HS-5 (cell line): ENCODE measurements around the gene MRPS7.
"Not testable (repeated sequence)": the region's sequence is repeated elsewhere in the genome, so short reads cannot be mapped to it uniquely, and the experiment has no call there.

Source experiments
- DNase-seq: peaks from one replicate; pipeline ENCODE4 v3.0.0-alpha.2; 2012; ENCODE audit warnings: low read depth

MRPS7 gene

DNA sequence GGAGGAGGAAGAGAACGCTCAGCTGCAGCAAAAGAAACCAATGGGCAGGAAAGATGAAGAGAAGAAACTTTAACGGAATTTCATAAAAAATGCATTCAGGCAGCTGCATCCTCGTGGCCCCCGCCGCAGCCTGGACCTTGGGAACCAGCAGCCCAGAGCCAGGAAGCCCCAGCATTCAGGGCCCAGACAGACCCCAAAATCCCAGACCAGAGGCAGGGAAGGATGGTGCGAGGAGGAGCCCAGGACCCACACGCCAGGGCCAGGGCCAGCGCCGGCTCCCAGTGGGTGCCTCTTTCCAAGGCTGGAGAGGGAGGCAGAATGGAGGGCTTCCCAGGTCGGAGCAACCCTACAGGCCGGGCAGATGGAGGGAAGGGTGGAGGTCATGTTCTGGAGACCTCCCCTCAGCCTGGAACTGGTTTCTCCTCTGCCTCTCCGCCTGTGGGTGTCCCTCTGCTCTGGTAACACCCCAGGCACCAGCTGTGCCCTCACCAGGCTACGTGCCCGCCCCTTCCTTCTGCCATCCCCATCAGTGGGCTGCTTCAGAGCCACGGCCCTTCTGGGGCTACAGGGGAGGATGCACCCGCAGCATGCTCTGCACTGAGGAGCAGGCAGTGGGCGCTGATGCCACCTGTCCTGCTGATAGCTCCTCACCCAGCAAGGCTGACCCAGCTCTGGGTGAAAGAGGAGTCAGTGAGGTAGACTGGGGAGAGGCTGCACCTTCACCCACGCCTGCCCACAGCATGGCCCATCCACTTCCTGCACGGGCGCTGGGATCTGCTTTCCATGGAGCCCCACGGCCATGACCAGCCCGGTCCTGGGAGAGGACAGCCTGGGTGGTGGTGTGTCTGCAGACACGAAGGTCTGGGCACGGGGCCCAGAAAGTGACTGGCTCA, 10.5 kb downstream of the MRPS7 start:
- no peak for DNase-seq

DNA sequence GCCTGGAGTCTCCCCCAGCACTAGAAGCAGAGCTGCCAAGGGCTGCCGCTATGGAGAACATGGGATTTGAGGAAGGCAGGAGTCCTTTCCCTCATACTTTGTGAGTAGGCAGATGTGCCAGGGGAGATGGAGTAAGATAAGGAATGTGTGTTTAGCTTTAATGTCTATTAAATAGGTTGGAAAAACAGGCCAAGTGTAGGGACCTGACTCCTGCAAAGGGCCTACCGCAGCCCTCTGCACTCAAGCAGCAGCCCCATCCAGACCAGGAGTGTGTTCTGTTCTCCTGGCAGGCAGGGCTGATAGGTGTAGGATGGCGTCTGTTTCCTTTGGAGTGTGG, 11.1 kb downstream of the MRPS7 start:
- no peak for DNase-seq

DNA sequence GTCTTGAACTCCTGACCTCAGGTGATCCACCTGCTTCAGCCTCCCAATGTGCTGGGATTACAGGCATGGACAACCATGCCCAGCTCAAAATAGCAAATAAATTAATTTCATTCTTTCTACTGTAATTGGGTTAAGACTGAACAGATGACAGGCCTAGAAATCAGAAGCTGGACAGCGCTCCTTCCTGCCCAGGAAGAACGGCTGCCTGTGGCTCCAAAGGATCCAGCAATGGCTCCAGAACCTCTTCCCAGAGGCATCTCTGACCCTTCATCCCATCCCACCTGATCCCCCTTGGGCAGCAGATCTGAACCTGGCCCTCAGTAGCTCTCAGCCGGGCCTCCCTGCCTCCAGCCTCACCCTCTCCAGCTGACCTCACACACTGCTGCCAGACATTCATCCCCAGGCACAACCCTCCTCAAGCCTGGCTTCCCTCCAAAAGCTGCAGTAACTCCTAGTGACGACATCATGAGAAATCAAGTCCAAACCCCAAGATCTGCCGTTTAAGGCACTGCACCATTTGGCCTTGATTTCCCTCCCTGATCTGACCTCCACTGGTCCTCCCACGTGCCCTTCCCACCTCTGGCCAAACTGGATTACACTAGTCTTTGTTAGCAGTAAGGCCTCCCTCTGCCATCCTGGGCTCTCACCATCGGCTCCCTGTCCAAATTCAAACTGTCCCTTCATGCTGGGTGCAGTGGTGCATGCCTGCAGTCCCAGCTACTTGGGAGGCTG, 12.5 kb downstream of the MRPS7 start:
- no peak for DNase-seq

DNA sequence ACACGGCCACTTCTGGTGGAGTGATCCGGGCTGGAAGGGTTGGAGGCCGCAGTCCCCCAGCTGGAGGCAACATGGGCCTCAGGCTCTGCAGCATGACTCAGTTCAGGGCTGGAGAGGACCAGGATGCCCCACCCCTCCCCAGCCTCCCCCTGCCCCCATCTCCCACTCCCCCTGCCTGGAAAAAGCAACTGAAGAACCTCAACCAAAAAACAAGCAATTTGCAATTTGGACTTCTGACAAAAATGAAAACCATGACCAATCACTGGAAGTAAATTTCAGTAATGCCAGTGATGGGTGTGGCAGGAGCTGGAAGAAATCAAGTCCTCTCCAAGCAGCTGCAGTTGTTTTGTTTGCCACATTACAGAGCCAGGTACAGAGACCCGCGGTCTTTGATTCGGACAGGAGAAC, 16.0 kb downstream of the MRPS7 start:
- no peak for DNase-seq

DNA sequence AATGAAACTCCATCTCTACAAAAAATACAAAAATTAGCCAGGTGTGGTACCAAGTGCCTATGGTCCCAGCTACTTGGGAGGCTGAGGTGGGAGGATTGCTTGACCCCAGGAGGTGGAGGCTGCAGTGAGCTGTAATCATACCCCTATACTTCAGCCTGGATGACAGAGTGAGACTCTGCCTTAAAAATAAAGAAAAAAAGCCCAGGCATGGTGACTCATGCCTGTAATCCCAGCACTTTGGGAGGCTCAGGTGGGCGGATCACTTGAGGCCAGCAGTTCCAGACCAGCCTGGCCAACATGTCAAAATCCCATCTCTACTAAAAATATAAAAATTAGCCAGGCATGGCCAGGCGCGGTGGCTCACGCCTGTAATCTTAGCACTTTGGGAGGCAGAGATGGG, 18.5 kb downstream of the MRPS7 start:
- DNase-seq: not testable (repeated sequence)

DNA sequence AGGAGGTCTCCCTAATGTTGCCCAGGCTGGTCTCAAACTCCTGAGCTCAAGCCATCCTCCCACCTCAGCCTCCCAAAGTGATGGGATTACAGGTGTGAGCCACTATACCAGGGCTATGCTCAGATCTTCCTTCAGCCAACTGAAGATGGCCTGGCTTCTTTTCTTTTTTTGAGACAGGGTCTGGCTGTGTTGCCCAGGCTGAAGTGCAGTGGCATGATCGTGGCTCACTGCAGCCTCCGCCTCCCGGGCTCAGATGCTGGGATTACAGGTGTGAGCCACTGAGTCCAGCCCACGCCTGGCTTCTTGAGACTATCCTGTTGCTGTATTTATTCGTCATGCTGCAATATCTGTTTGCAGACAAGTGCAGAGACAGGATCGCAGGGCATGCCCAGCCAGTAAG, 23.4 kb downstream of the MRPS7 start:
- DNase-seq: no peak

DNA sequence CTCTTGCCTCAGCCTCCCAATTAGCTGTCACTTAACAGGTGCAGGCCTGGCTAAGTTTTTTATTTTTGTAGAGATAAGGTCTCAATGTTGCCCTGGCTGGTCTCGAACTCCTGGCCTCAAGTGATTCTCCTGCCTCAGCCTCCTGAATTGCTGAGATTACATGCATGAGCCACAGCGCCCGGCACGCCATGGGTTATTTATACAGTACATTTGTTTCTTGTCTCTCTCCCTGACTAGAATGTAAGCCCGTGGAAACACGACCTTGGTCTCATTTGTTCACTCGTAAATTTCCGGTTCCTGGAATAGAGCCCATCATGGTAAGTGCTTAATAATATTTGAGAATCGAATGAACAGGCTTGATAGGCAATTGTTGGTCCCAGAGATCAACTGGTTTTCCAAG, 25.5 kb downstream of the MRPS7 start:
- DNase-seq: no peak

DNA sequence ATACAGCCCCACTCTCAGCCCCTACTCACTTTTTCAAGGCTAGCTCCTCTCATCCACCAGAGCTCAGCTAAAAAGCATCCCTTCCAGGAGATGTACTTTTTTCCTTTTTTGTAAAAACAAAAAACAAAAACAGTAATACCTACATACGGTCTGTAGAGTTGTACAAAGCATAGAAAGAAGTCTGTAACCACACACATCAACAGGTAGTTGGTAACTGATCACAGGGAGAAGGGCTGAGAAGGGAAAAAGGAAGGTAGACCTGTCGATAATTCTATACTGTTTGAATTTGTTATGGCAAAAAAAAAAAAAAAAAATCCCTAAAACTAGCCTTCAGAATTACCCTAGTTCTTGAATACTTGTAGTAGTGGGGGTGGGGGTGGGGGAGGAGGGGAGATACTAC, 26.7 kb downstream of the MRPS7 start:
- no peak for DNase-seq

DNA sequence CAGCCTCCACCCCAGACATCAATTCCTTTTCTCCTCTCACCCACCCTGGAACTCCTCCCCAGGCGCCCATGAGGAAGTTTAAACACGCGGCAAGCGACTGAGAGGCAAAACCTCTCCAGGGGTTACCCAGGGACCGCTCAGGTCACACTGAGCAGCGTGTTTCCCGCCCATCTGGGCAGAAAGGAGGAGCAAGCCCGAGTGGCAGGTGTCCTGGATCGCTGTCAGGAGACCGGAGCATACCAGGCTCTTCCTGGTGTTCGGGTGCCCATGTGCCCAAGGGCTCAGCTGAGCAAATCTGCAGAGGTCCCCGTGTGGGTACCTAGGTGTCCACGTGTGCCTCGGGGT, 27.1 kb downstream of the MRPS7 start:
- no peak for DNase-seq

DNA sequence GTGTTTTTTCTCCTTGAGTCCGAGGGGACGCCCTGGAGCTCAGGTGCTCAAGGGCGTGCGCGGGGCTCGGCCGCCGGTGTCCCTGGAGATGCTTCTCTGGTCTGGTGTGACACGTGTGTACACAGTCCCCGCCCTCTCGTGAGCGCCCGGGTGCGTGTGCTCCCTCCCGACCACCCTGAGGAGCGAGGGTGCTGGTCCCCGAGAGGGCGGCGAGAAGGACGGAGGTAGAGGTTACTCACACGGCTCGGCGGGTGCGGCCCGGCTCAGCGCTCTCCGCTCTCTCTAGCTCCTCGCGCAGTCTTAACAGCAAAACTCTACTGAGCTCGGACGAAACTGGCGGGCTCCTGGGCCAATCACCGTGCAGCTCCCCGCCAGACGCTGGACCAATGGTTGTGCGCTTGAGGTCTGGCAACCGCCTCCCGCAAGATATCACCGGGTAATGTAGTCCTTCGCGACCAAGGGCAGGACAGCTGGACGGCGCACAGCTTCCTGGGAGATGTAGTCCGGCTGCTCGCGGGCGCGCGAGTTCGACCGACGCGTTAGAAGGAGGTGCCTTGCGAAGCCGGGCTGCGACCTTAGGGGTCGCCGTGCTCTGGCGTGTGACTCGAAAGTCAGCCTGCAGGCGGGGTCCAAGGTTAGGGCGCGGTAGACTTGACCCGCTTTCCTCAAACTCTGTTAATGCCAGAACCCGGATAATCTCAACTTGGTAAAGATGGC, 27.6 kb downstream of the MRPS7 start, which contains the start of gene SLC25A19:
SLC25A19 (minus strand) TSS at position 319 of the 717 bp plus-strand sequence. CDS start 2,669 bp downstream, outside the sequence.
- peak; percentile 96 for DNase-seq

DNA sequence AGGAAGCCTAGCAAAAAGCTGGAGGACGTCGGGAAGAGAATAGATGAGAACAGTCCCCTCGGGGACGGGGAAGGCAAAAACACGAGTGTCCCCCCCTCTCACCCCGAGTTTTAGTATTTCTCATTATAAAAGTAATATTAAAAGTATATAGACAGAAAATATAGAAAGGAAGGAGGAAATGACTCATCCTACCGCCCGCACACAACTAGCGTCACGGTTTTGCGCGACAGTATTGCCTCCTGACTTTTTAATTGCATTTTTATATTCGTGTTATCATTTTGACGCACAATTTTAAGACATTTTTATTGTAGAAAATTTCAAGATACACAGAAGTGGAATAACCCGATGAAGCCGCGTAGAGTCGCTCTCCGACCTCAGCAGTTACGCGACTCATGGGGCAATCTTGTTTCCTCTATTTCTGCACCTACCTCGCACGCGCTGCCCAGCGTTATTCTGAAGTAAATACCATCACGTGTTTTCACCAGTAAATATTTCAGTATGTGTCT, 28.2 kb downstream of the MRPS7 start:
- peak; percentile 29 for DNase-seq

DNA sequence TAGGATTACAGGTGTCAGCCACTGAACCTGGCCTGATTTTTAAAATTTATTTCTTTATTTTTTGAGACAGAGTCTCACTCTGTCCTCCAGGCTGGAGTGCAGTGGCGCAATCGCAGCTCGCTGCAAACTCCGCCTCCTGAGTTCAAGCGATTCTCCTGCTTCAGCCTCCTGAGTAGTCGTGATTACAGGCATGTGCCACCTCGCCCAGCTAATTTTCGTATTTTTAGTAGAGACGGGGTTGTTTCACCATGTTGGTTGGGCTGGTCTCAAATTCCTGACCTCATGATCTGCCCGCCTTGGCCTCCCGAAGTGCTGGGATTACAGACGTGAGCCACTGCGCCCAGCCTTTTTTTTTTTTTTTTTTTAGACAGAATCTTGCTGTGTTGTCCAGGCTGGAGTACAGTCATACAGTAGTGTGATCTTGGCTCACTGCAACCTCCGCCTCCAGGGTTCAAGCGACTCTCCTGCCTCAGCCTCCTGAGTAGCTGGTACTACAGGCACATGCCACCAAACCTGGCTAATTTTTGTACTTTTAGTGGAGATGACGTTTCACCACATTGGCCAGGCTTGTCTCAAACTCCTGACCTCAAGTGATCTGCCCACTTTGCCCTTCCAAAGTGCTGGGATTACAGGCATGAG, 31.2 kb downstream of the MRPS7 start:
- DNase-seq: not testable (repeated sequence)

DNA sequence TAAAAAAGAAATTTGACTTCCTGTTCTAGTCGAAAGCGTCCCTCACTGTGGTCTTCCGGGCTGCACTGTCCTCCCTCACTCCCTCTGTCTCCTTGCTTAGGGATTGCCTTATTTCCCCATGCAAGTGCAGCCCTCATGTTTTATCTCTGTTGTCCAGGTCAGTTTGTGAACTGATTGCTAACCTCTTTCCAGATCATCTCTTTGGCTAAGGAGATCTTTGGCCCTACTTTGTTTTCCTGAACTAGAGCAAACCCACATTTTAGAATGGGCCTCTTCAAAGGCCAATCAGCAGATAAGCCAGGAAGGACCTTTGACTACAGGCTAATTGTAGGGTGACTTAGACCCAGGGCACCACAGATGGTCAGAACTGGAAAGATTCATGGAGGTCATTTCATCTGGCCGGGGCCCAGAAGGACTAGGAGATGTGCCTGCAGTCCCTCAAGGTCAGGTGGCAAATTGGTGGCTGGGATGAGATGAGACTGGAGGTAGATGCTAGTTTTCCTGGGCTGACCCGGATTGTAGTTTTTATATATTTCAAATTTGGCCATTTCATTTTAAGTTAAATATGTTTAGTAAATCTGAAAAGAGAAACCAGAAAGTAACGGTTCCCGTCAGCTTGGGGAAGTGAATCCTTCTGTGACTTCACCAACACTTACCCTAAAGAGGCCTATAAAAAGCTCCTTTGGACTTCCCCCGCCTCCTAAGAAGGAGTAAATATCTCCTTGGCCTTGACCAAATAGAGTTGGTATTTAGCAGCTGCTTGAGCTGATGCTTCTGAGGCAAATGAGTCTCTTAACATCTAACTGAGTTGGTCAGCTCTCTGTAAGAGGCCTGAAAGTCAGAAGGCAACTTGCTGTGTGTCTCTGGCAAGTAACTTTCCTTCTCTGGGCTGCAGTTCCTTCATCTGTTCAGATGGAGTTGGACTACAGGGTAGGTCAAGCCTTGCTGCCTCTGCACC, 33.8 kb downstream of the MRPS7 start:
- DNase-seq: no peak

DNA sequence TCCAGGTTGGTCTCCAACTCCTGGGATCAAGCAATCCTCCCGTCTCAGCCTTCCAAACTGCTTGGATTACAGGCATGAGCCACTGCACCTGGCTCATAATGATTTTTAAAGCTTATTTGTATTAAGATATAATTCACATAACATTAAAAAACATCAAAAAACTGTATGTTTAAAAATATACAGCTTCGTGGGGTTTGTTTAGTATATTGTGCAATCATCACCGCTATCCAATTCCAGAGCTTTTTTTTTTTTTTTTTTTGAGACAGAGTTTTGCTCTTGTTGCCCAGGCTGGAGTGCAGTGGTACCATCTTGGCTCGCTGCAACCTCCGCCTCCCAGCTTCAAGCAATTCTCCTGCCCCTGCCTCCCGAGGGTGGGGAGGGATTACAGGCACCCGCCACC, 38.6 kb downstream of the MRPS7 start:
- DNase-seq: no peak

DNA sequence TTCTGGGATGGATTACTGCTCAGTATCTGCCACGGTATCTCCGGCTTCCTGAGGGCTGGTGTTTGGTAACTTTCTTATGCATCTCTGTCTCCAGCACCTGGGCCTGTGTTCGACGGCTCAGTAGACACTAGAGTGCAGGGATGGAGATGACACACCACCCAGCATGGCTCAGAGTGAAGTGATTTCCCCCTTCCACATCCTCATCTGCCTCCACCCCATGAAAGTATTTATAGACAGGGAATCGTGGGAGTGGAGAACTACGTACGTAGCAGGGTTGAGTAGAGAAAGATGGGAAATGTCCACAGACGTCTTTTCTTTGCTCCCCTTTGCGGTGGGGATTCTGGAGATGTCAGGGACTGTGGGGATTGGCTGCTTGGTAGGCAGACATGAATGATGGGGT, 39.4 kb downstream of the MRPS7 start:
- DNase-seq: no peak

DNA sequence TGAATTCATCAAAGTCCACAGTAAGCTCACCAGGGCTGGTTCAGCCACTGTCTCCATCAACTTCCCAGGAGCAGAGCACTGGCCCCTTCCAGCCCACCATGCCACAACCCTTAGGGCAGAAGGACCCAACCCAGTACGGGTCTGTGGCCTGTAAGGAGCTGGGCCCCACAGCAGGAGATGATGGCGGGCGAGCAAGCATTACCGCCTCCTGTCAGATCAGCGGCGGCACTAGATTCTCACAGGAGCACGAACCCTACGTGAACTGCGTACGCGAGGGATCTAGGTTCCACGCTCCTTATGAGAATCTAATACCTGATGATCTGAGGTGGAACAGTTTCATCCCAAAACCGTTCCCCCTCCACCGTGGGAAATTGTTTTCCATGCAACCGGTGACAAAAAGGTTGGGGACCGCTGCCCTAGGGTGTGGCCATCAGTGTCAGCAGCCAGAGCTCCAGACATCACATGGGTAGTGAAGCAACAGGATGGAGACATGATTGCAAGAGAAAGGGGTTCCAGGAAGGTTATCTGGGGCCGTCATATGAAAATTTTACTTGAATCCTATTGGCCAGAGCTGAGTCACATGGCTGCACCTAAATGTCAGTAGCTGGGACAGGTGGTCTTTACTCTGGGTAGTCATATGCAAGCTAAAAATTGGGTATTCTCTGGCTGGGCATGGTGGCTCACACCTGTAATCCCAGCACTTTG, 40.0 kb downstream of the MRPS7 start:
- DNase-seq: no peak

DNA sequence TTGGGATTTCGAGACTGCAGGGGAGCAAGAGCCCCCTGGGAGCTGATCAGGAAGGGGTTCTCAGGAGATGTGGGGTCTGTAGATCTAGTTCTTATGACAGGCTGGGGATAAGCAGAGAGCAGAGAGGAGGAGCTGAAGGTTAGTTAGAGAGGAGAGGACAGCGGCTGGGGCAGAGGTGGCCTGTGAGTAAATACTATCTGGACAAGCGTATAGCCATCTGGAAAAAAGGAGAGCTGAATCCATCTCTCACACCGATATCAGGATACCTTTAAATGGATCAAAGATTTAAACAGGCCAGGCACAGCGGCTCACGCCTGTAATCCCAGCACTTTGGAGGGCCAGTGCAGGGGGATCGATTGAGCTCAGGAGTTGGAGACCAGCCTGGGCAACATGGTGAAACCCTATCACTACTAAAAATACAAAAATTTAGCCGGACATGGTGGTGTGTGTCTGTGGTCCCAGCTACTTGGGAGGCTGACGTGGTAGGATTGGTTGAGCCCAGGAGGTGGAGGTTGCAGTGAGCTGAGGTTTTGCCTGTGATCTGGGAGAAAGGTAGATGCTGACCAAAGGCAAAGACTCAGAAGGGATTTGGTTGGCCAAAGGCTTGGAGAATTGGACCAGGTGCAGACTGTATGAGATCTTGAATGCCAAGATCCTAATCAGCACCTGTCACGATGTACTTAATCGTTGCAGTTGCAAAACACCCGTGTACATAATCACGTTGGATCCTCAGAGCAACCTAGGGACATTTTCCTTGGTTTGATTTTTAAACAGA, 46.5 kb downstream of the MRPS7 start:
- DNase-seq: no peak

DNA sequence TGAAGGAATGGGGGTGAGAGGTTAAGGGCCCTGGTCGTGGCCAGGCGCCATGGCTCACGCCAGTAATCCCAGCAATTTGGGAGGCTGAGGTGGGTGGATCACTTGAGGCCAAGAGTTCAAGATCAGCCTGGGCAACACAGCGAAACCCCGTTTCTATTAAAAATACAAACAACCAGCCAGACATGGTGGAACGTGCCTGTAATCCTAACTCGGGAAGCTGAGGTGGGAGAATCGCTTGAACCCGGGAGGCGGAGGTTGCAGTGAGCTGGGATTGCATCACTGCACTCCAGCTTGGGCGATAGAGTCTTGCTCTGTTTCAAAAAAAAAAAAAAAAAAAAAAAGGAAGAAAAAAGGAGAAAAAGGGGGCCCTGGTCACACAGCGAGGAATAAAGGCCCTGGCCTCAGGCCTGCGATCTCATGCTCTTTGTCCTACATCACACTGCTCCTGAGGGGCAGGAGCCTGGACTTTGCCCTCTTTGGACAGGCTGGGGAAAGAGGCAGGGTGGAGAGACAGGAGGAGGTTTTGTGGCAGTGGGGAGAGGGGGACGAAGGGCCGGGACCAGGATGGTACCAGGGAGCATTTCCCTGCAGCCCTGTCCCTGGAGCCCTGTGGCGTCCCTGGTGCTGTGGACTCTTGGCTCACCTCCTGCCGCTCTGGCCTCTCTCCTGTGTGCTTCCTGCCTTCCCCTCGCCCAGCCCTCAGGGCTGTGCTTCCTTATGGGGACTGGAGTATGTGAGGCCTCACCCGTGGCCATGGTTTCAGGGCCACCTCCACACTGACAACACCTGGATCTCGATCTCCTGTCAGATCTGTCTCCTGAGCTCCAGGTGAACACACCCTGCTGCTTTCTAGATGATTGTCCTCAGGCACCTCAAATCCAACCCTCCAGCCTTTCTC, 47.3 kb downstream of the MRPS7 start:
- DNase-seq: no peak
